ENCODE results near the gene PRKACB. TPM values are rescaled to one million over a fixed set of nuclear protein-coding genes. Genes with fewer than 3 reads are reported as not detected.

Gene PRKACB
- total RNA-seq, 2 experiments from 2014 or later, result 49.7 to 52.4 TPM

GRCh38 chr1:84190455-84190854, 46.4 kb downstream of the PRKACB start:
- H3K4me1 Mint-ChIP-seq (ENCODE audit: low read depth), result peaks cover 4% of the 10 kb centered on the region
- peaks cover 14% of the 10 kb centered on the region for H3K9me3 Mint-ChIP-seq
- intact Hi-C loops (cut with DNase I, micrococcal nuclease), result loop anchor here in 1 of 2 experiments (5.0 kb wide), 1 partner anchor 38 kb away; no protein-coding TSS in a partner anchor
- Histone ChIP-seq H3K9me3 (ENCODE audit: control insufficient read depth in 1 of 2, insufficient read depth in 1 of 2, low read length in 2 of 2) (peaks cover 0 to 34% of the 10 kb centered on the region in 2 experiments), H3K27ac (ENCODE audit: low read depth in 1 of 2, low read length in 2 of 2) (no peak overlapping the region), H3K27me3 (ENCODE audit: control insufficient read depth in 1 of 2, insufficient read depth in 2 of 2, low read length in 2 of 2) (no peaks in the 10 kb centered on the region), H3K4me1 (ENCODE audit: insufficient read depth, low read length) (no peaks in the 10 kb centered on the region), H3K4me3 (ENCODE audit: low read length) (no peak overlapping the region), H3K36me3 (ENCODE audit: insufficient read depth, low read length) (peaks cover 90% of the 10 kb centered on the region)
- ATAC-seq (ENCODE audit: poor library complexity) (no peak), DNase-seq (no peak)
- ChIA-PET POLR2A (interaction anchor here (0.7 kb wide), 1 partner anchor 9 kb away, joined by 3 read pairs; no protein-coding TSS in a partner anchor), CTCF (interaction anchor here (1.2 kb wide), 1 partner anchor 430 kb away, joined by 3 read pairs; no protein-coding TSS in a partner anchor)
- TF ChIP-seq, protein P1, sequence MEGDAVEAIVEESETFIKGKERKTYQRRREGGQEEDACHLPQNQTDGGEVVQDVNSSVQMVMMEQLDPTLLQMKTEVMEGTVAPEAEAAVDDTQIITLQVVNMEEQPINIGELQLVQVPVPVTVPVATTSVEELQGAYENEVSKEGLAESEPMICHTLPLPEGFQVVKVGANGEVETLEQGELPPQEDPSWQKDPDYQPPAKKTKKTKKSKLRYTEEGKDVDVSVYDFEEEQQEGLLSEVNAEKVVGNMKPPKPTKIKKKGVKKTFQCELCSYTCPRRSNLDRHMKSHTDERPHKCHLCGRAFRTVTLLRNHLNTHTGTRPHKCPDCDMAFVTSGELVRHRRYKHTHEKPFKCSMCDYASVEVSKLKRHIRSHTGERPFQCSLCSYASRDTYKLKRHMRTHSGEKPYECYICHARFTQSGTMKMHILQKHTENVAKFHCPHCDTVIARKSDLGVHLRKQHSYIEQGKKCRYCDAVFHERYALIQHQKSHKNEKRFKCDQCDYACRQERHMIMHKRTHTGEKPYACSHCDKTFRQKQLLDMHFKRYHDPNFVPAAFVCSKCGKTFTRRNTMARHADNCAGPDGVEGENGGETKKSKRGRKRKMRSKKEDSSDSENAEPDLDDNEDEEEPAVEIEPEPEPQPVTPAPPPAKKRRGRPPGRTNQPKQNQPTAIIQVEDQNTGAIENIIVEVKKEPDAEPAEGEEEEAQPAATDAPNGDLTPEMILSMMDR (IDR thresholded peaks at IDR 0.05), result no peak
- no peaks in the 10 kb centered on the region for H3K27me3 Mint-ChIP-seq
- no peak overlapping the region for H3K4me3 Mint-ChIP-seq
- H3K36me3 Mint-ChIP-seq (ENCODE audit: low read depth), result peaks cover 90% of the 10 kb centered on the region
- H3K27ac Mint-ChIP-seq, result no peak overlapping the region

DNA sequence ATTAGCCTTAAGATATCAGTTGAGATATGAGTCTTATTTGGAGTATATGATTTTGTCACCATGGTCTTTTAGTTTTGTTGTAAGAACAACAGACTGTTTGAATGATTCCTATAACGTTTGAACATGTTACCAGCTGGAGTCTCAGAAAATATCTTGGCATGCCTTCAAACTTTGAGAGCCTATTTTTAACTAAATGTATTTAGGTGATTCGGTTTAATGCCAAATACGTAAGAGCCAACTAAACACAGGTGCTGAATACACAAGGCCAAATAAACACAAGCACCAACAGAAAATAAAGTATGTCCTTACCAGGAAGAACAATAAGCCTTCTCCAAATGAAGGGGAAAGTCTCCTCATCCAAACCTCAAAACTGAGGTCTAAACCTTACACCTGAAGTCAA, 48.6 kb downstream of the PRKACB start:
- Histone ChIP-seq H3K4me1 (ENCODE audit: insufficient read depth, low read length) (no peaks in the 10 kb centered on the region), H3K9me3 (ENCODE audit: control insufficient read depth in 1 of 2, insufficient read depth in 1 of 2, low read length in 2 of 2) (peaks cover 0 to 34% of the 10 kb centered on the region in 2 experiments), H3K36me3 (ENCODE audit: insufficient read depth, low read length) (peaks cover 84% of the 10 kb centered on the region), H3K27me3 (ENCODE audit: control insufficient read depth in 1 of 2, insufficient read depth in 2 of 2, low read length in 2 of 2) (no peaks in the 10 kb centered on the region), H3K4me3 (ENCODE audit: low read length) (no peak overlapping the region), H3K27ac (ENCODE audit: low read depth in 1 of 2, low read length in 2 of 2) (no peak overlapping the region)
- ChIA-PET POLR2A (interaction anchor here (1.6 kb wide), 1 partner anchor 49 kb away, joined by 3 read pairs; the partner anchor contains the start of gene PRKACB), CTCF (interaction anchor here (1.4 kb wide), 1 partner anchor 30 kb away, joined by 3 read pairs; no protein-coding TSS in a partner anchor)
- no peaks in the 10 kb centered on the region for H3K27me3 Mint-ChIP-seq
- TF ChIP-seq, protein P1 (IDR thresholded peaks at IDR 0.05), result no peak
- peaks cover 4% of the 10 kb centered on the region for H3K4me1 Mint-ChIP-seq (ENCODE audit: low read depth)
- no peak for ATAC-seq (ENCODE audit: poor library complexity)
- DNase-seq, result no peak
- no peak overlapping the region for H3K4me3 Mint-ChIP-seq
- peaks cover 14% of the 10 kb centered on the region for H3K9me3 Mint-ChIP-seq
- H3K36me3 Mint-ChIP-seq (ENCODE audit: low read depth), result peaks cover 90% of the 10 kb centered on the region
- no peak overlapping the region for H3K27ac Mint-ChIP-seq
- intact Hi-C loops (cut with DNase I, micrococcal nuclease), result loop anchor here in 1 of 2 experiments (5.0 kb wide), 1 partner anchor 40 kb away; no protein-coding TSS in a partner anchor

DNA sequence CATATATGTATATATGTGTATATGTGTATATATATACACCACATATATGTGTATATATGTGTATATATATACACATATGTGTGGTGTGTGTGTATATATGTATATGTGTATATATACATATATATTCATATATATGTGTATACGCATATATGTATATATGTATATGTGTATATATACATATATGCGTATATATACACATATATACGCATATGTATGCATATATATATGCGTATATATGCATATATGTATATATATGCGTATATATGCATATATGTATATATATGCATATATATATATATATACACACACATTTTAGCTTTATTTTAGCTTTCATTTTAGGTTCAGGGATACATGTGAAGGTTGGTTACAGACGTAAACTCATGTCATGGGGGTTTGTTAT, 54.8 kb downstream of the PRKACB start:
- no peaks in the 10 kb centered on the region for H3K4me1 ChIP-seq (ENCODE audit: insufficient read depth, low read length)
- CTCF ChIA-PET, result interaction anchor here (1.1 kb wide), 1 partner anchor 10 kb away, joined by 3 read pairs; no protein-coding TSS in a partner anchor
- H3K4me3 Mint-ChIP-seq, result no peak overlapping the region
- peaks cover 91% of the 10 kb centered on the region for H3K36me3 Mint-ChIP-seq (ENCODE audit: low read depth)
- no peaks in the 10 kb centered on the region for H3K9me3 Mint-ChIP-seq
- DNase-seq (no peak), ATAC-seq (ENCODE audit: poor library complexity) (no peak)
- peaks cover 33% of the 10 kb centered on the region for H3K4me1 Mint-ChIP-seq (ENCODE audit: low read depth)
- TF ChIP-seq, protein P1 (IDR thresholded peaks at IDR 0.05), result no peak
- H3K27ac ChIP-seq (ENCODE audit: low read depth in 1 of 2, low read length in 2 of 2), result no peak overlapping the region
- H3K4me3 ChIP-seq (ENCODE audit: low read length), result no peak overlapping the region
- H3K27me3 ChIP-seq (ENCODE audit: control insufficient read depth in 1 of 2, insufficient read depth in 2 of 2, low read length in 2 of 2), result no peaks in the 10 kb centered on the region
- POLR2A ChIA-PET, result interaction anchor here (0.9 kb wide), 1 partner anchor 21 kb away, joined by 3 read pairs; no protein-coding TSS in a partner anchor
- H3K9me3 ChIP-seq (ENCODE audit: control insufficient read depth in 1 of 2, insufficient read depth in 1 of 2, low read length in 2 of 2), result no peaks in the 10 kb centered on the region
- no peaks in the 10 kb centered on the region for H3K27me3 Mint-ChIP-seq
- no peak overlapping the region for H3K27ac Mint-ChIP-seq
- peaks cover 55% of the 10 kb centered on the region for H3K36me3 ChIP-seq (ENCODE audit: insufficient read depth, low read length)
- intact Hi-C loops (cut with DNase I, micrococcal nuclease), result no loop called here

Measured in CD4-positive, alpha-beta T cell (primary cell).